ENCODE data around the gene TRPM4. TPM values are rescaled to one million over a fixed set of nuclear protein-coding genes. Genes with fewer than 3 reads are reported as not detected.

The TRPM4 gene
- total RNA-seq, 4 donors from 2014 or later: 19.9 to 38.8 (median 27.9) TPM

- intact Hi-C loops (cut with DNase I): no loop called here
- Histone ChIP-seq H3K27me3 (no peaks in the 10 kb centered on the region), H3K36me3 (peaks cover 0 to 4% (median 0%) of the 10 kb centered on the region in 4 donors), H3K27ac (replicated peaks in 1 of 4) (peak overlapping the region; percentile 92 to 99 (median 97)), H3K4me1 (peaks cover 35 to 57% (median 47%) of the 10 kb centered on the region in 4 donors), H3K9me3 (no peaks in the 10 kb centered on the region), H3K4me3 (peak overlapping the region; percentile 63 to 86 (median 70))
- TF ChIP-seq CTCF (IDR thresholded peaks at IDR 0.05): no peak
- no peak for TF ChIP-seq POLR2AphosphoS5 (IDR thresholded peaks at IDR 0.05)
- TF ChIP-seq POLR2A (IDR thresholded peaks at IDR 0.05; ENCODE audit: low read depth): no peak
- no peak for TF ChIP-seq EP300 (IDR thresholded peaks at IDR 0.05)
- 70% methylated on average over 24 of the region's 26 CpGs for WGBS
- no peak for DNase-seq (ENCODE audit: extremely low spot score)
Measured at GRCh38 chr19:49117677-49118564, 39.7 kb upstream of the TRPM4 start.

GRCh38 chr19:49118565-49119410 is 38.8 kb upstream of the TRPM4 start, which contains the start of gene C19orf73:
C19orf73 (minus strand) TSS chr19:49119143; CDS start chr19:49119022, 121 bp downstream.
- peaks cover 29 to 49% (median 41%) of the 10 kb centered on the region in 4 donors for H3K4me1 ChIP-seq
- no peaks in the 10 kb centered on the region for H3K27me3 ChIP-seq
- H3K4me3 ChIP-seq: peak within 1 kb of the TSS; percentile 63 to 86 (median 70)
- TF ChIP-seq CTCF (IDR thresholded peaks at IDR 0.05) (peak in 1 of 3 experiments; percentile 16), POLR2AphosphoS5 (IDR thresholded peaks at IDR 0.05) (peak; percentile 78 to 85), POLR2A (IDR thresholded peaks at IDR 0.05; ENCODE audit: low read depth) (no peak)
- no peaks in the 10 kb centered on the region for H3K9me3 ChIP-seq
- peaks cover 0 to 4% (median 0%) of the 10 kb centered on the region in 4 donors for H3K36me3 ChIP-seq
- DNase-seq (ENCODE audit: extremely low spot score): peak; percentile 97
- WGBS: 0% methylated on average over 1 of the region's 85 CpGs
- H3K27ac ChIP-seq (replicated peaks in 1 of 4): peak within 1 kb of the TSS; percentile 92 to 99 (median 97)
- intact Hi-C loops (cut with DNase I): no loop called here

- peaks cover 27 to 40% (median 38%) of the 10 kb centered on the region in 4 donors for H3K4me1 ChIP-seq
- DNase-seq (ENCODE audit: extremely low spot score): no peak
- H3K27ac ChIP-seq (replicated peaks in 1 of 4): peak within 1 kb of the TSS; percentile 92 to 99 (median 97)
- no peaks in the 10 kb centered on the region for H3K27me3 ChIP-seq
- WGBS: under 1% methylated on average over 33 of the region's 90 CpGs
- no peaks in the 10 kb centered on the region for H3K9me3 ChIP-seq
- H3K4me3 ChIP-seq: peak within 1 kb of the TSS; percentile 63 to 86 (median 70)
- TF ChIP-seq POLR2AphosphoS5 (IDR thresholded peaks at IDR 0.05) (no peak), EP300 (IDR thresholded peaks at IDR 0.05) (no peak), CTCF (IDR thresholded peaks at IDR 0.05) (no peak)
- intact Hi-C loops (cut with DNase I): no loop called here
- peaks cover 0 to 4% (median 0%) of the 10 kb centered on the region in 4 donors for H3K36me3 ChIP-seq
Measured at GRCh38 chr19:49119411-49120324, 37.9 kb upstream of the TRPM4 start, which contains the start of gene PPFIA3. PPFIA3 (plus strand) TSS chr19:49119544; CDS start chr19:49127874, 8,330 bp downstream.

GRCh38 chr19:49120325-49120683 is 37.3 kb upstream of the TRPM4 start:
- Histone ChIP-seq H3K9me3 (no peaks in the 10 kb centered on the region), H3K36me3 (peaks cover 0 to 4% (median 0%) of the 10 kb centered on the region in 4 donors), H3K4me3 (peak overlapping the region in 3 of 4 donors; percentile 69 to 86 (median 70)), H3K4me1 (peaks cover 22 to 37% (median 32%) of the 10 kb centered on the region in 4 donors), H3K27me3 (no peaks in the 10 kb centered on the region), H3K27ac (replicated peaks in 1 of 4) (peak overlapping the region in 1 of 4 donors; percentile 98)
- intact Hi-C loops (cut with DNase I): no loop called here
- WGBS: 11% methylated on average over 16 of the region's 16 CpGs
- TF ChIP-seq EP300 (IDR thresholded peaks at IDR 0.05) (no peak), POLR2AphosphoS5 (IDR thresholded peaks at IDR 0.05) (no peak), POLR2A (IDR thresholded peaks at IDR 0.05; ENCODE audit: low read depth) (no peak), CTCF (IDR thresholded peaks at IDR 0.05) (no peak)
- no peak for DNase-seq (ENCODE audit: extremely low spot score)
